GM19193 (cell line): ENCODE measurements around the gene HS6ST1.

Experiments used
- POLR2A ChIP-seq: IDR thresholded peaks from 4 replicates; pipeline ENCODE4 v1.6.1; 2011; ENCODE audit not compliant: insufficient read depth, insufficient read length; ENCODE audit errors: extremely low read depth

Gene HS6ST1

DNA sequence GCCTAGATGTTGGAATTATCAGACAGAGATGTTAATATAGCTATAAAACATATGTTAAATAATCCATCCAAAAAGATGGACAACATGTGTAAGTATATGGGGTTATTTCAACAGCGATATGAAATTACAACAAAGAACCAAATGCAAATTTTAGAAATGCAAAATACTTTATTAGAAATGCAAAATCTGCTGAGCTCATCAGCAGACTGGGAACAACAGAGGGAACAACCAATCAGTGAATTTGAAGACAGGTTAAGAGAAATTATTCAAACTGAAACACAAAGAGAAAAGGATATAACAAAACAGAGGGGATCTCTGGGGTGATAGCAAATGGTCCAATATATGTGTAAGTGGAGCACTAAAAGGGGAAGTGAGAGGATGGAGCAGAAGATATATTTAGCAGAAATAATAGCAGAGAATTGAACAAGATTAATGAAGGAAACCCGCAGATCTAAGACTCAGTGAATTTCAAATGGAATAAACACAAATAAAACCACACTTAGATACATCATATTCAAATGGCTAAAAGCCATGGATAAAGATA is 13.5 kb upstream of the HS6ST1 start:
- no peak for TF ChIP-seq POLR2A

DNA sequence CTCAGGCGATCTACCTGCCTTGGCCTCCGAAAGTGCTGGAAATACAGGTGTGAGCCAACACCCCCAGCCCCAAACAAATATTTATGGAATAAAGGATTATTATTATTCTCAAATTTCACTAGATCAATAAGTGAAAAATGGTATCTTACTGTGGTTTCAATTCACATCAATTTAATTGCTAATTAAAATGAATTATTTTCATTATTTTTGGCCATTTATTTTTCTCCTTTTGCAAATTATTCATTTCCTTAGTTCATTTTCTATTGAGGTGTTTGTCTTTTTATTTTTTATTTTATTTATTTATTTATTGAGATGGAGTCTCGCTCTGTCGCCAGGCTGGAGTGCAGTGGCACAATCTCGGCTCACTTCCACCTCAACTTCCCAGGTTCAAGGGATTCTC is 11.9 kb upstream of the HS6ST1 start:
- no peak for TF ChIP-seq POLR2A

DNA sequence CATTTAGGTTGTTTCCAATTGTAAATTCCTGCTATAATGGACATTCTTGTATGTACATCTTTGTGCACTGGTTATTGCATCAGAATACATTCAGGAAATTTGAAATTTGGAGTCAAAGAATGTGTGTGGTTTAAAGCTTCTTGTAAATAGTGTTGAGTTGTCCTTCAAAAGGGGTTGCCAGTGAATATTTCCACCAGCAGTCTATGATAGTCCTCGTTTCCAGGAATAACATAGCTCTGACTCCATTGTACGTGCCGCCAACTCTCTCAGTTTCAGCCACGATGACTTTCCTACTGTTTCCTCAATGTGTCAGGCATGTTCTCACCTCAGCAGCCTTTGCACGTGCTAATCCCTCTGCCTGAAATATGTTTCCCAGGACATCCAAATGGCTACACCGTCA is 10.9 kb upstream of the HS6ST1 start:
- TF ChIP-seq POLR2A: no peak

DNA sequence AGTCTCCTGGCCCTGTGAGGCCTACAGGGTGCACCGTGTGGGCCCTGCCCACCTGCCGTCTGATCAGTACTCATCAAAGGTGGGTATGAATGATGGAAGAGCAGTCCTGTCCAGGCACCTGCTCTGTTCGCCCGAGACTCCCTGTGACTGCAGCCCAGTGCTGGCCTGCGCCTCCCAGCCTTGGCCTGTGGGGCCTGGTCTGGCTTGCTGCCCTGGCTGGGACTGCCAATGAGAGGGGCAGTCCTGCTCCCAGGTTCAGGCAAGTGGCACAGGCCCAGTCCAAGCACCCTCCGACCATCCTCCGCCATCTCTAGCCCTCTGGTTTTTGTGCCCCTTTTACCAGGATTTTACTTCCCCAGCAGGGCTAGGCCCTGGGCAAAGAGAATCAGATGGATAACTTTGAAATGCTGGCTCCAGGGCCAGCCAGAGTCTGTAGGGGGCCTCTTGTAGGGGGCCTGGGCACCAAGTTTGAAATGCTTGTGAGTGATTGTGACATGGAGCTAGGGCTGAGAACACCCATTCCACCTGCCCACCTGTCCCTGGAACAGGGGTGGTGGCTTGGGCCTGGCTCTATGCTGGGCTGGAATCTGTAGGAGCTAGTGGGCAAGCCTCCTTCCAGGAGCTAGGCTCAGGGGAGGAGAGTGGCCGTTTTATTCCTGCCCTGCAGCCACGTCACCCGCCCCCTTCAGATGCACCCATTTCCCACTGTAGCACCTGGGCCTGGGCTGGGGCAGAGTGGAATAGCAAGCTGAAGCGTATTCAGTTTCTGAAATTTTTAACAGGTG is 8.7 kb upstream of the HS6ST1 start:
- no peak for TF ChIP-seq POLR2A

DNA sequence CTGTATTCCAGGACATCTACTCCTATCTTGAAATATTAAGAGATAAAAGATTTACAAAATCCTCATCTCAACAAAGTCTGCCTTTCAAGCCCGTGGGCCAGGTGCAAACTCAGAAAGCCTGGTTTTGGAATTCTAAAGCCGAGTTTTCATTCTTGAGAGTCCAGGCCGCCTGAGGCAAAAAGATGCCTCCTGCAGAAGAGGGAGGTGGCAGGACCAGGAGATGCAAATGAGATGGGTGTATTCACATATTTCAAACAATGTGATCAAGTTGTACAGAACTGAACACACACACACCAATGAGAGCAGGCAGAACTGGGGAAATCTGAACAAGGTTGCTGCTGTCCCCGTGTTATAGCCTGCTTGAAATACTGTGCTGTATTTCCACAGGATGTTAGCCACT is 7.7 kb upstream of the HS6ST1 start:
- TF ChIP-seq POLR2A: no peak

DNA sequence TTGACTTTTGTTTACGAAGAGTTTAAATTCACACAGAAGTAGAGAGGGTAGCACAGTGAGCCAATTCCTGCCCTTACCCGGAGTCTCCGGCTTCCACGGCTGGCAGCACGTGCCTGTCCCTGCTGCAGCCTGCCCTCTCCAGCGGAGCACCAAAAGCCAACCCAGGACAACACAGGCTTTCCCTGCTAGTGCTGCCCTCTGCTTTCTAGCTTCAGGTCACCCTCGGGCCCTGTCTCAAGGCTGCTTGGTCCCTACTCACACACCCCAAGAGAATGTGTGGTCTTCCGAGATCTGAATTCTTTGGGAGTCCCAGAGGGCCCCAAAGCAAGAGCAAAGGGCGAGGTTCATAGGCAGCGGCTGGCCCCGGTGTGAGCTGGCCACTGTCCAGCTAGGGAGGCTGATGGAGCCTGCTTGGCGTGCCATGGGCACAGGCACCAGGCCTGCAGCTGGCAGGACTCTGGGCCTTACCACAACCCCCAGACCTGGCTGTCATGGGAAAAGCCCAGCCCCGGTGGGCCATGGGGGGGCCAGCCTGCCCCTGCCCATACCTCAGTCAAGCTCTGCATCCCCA is 7.0 kb upstream of the HS6ST1 start:
- TF ChIP-seq POLR2A: no peak

DNA sequence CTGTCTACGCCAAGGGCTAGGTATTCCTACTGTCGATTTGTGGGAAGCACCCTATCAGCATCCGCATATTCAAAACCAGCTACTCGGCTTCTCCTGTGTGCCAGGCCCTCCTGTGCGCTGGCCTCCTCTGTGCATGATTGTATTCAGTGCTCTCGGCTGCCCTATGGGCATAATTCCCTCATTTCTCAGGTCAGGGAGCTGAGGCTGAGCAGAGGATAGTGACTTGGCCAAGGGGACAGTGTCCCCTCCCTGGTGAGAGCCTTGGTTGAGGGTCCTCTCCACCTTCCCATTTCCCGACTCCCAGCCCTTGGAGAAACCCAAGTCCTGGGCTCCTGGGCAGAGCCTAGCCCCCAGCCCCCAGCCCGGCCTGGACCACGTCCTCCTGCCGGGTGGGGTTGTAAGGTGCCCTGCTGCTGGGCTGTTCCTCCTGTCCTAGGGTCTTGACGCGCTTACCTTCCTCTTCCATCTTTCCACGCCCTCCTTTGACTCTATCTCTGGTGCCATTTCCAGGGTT is 6.3 kb upstream of the HS6ST1 start:
- no peak for TF ChIP-seq POLR2A

DNA sequence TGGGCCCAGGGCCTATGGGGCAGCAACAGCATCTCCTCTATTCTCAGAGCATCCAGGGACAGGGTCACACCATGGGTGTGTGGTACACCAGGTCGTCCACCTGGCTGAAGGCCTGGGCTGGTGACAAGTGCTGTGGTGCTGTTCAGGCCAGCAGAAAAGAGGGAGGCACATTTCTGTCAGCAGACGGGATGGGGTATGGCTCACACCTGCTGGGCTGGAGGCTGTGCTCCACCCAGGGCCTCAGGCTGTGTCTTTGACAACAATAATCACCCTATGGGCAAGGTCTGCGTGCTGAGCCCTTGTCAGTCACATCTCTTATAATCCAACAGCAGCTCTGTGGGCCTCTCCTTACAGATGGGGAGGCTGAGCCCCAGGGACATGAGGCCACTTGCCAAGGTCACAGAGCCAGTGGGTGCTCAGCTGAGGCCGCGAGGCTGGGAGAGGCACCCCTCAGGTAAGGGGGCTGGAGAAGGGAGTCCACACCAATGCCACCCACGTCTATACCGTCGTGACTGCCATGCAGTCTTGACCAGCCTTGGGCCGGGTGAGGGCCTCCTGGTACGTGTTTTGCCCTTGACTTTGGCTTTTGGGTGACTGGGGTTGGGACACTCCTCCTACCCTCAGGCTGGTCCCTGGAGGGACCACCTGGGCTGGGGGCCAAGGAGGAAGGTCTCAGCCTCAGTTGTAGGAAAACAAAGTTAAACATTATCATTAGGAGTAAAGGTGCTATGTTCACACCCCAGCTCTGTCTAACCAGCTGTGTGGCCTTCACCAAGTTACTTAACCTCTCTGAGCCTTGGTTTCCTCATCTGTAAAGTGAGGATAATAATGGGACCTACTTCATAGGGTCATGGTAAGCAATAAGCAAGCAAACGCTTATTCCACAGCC is 5.6 kb upstream of the HS6ST1 start:
- TF ChIP-seq POLR2A: no peak

DNA sequence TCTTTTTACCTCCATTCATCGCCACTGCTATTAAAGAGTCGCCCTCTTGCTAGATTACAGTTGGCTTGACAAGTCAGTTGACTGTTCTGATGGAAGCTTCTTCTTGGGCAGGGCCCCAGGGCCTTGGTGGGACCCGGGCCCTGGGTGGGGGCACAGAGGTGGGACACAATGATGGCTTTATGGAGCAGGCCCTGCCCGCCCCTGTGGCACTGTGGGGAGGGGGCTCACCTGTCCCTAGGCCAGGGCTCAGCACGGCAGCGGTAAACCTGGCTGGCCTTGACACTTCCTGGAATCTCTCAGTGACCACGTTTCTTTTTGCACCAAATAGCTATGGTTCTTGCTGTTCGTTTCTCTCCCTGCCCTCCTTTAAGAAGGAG is 4.9 kb upstream of the HS6ST1 start:
- TF ChIP-seq POLR2A: no peak

DNA sequence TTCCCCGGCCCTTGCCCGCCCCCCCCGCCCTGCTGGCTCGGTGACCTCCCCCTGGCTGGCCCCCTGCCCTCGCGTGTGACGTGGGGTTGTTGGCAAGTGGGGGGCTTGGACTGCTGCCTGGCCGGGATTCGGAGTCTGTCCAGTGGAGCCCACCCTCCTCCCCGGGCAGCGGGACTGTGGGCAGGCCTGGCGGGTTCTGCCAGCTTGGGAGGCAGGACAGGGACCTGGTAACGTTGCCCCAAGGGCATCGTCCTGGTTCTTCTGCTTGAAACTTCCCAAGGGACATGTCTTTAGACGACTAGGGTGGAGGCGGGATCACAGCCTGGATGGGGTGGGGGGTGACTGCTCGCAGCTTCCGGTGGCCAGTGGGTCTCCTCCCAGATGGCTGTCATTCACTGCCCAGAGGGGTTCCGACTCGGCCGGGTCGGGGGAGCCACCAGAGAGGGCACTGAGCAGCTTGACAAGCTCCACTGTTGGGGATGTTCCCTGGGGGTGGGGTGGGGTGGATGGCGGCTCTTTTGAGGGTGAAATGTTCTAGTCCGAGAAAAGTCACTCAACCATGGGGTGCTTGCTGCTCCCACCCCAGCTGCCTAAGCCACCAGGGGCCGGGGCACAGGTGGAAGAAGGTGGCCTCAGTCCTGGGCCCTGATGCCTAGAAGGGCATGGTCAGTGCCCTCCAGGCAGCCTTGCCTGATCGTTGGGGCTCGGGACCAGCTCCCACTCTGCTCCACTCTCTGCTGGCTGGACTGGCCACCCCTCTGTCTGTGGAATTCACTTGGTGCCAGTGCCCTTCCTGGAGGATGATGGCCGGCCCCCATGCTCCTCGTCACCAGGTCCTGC is 4.3 kb upstream of the HS6ST1 start:
- no peak for TF ChIP-seq POLR2A

DNA sequence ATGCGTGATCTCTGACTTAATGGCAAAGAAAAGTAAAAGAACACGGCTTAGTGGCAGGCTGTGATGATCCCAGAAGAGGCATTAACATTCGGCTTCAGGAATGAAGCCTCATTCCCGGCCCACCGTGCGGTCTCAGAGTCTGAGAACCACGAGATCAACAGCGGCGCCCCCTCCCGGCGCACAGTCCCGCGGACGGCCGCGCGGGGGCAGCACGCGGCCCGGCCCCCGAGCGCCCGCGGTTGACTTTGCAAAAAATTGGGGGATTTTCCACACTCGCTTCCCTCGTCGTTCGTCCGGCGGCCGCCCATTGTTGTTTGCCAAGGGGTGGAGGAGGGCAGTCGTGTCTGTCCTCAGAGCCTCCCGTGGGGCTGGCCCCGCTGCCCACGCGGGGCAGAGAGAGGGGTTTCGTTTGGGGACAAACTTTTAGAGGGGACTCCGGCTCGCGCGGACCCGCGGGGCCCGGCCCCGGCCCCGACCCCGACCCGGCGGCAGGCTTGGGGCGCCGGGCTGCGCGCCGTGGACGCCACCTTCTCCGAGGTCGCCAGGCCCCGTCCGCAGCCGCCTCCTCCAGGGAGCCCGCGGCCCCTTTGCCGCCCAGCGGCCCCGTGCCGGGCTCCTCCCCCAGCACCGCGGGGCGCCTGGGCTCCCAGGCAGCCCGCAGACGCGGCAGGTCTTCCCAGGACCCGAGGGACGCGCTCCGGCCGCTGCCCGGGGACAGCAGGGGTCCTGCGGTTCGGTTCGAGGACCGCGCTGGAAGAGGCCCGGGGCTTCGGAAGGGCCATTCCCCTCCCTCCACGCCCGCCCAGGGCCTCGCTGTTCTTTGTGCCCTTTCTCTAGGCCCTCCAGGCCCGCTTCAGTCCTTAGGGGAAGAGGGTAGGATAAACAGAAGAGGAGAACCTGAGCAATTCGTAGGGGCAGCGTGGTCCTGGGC is 3.4 kb upstream of the HS6ST1 start:
- peak; percentile 51 for TF ChIP-seq POLR2A

DNA sequence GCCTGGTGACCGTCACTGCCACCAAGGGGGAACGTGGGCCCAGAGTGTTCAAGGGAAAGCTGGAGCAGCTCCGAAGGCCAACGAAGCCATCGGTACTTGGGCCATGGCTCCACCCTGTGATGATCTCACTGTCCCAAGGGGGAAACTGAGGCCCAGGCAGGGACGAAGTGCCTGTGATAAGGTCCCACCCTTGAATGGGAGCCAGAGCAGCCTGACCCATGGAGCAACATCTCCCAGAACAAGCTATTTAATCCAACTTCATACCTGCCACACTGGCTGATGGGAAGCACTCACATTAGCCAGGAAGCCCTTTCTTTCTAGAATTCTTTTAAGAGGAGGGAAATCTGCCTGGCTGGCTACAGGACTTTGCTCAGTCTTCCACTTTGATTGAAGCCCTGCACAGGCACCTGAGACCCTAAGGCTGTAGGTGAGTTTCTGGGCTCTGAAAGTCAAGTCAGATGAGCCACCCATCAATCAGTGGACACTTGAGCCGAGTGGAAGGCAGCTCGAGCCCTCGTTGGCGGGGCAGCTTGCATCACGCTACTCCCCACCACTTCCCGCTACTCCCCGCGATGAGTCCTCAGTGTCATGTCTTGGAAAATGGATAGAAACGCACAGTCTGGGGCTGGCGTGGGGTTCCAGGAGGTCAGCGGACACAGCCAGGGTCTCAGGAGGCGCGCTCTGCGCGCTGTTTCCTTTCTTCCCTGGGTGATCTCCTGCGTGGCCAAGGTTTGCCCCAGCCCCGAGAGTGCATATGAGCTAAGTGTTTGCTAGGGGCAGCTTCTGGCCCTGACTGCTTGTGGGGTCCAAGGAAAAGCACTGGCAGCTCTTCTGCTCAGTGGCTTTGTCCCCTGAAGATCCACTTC is 2.5 kb upstream of the HS6ST1 start:
- no peak for TF ChIP-seq POLR2A
